Measurements from ENCODE around the gene SLC25A10. TPM values are rescaled to one million over a fixed set of nuclear protein-coding genes. Genes with fewer than 3 reads are reported as not detected.
A peak's percentile ranks its signal among the peaks of the same experiment; 100 is the strongest.

Gene SLC25A10
- total RNA-seq, 1 experiment from 2014 or later: 30.9 TPM

GRCh38 chr17:81666092-81666341 is 46.1 kb upstream of the SLC25A10 start:
- no peak overlapping the region for H2AK5ac ChIP-seq (ENCODE audit: insufficient read length, low read length)
- H3K4me3 Mint-ChIP-seq: peak overlapping the region; percentile 97
- no peak overlapping the region for H3K27ac ChIP-seq (ENCODE audit: insufficient read length, low read depth, low read length)
- no peaks in the 10 kb centered on the region for H3K27me3 Mint-ChIP-seq (ENCODE audit: low read depth)
- no peak overlapping the region for H2AFZ ChIP-seq (ENCODE audit: low read length)
- H2BK20ac ChIP-seq (ENCODE audit: low read depth, low read length, poor library complexity, severe bottlenecking): no peak overlapping the region
- H3K18ac ChIP-seq (ENCODE audit: insufficient read length, low read depth, low read length): no peak overlapping the region
- H3K14ac ChIP-seq (ENCODE audit: insufficient read depth, low read length): peak overlapping the region; percentile 58; the same call in 1 of the 2 replicates
- H3K9me3 ChIP-seq (ENCODE audit: control insufficient read depth, low read depth, low read length): no peaks in the 10 kb centered on the region
- no peak overlapping the region for H4K8ac ChIP-seq (replicated peaks; ENCODE audit: insufficient read length, low read depth, low read length)
- no peak overlapping the region for H3T11ph ChIP-seq (ENCODE audit: low read length)
- peaks cover 2% of the 10 kb centered on the region; the same call in 1 of the 2 replicates for H3K4me1 ChIP-seq (ENCODE audit: insufficient read depth, low read length)
- peaks cover 18 to 19% of the 10 kb centered on the region in 2 experiments for H3K4me1 Mint-ChIP-seq
- no peaks in the 10 kb centered on the region for H3K27me3 ChIP-seq (ENCODE audit: insufficient read depth, low read length)
- no peak overlapping the region for H3K4ac ChIP-seq (ENCODE audit: low read depth, low read length)
- TF ChIP-seq, protein P1, sequence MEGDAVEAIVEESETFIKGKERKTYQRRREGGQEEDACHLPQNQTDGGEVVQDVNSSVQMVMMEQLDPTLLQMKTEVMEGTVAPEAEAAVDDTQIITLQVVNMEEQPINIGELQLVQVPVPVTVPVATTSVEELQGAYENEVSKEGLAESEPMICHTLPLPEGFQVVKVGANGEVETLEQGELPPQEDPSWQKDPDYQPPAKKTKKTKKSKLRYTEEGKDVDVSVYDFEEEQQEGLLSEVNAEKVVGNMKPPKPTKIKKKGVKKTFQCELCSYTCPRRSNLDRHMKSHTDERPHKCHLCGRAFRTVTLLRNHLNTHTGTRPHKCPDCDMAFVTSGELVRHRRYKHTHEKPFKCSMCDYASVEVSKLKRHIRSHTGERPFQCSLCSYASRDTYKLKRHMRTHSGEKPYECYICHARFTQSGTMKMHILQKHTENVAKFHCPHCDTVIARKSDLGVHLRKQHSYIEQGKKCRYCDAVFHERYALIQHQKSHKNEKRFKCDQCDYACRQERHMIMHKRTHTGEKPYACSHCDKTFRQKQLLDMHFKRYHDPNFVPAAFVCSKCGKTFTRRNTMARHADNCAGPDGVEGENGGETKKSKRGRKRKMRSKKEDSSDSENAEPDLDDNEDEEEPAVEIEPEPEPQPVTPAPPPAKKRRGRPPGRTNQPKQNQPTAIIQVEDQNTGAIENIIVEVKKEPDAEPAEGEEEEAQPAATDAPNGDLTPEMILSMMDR (conservative IDR thresholded peaks at IDR 0.05): no peak
- no peak overlapping the region for H4K5ac ChIP-seq (ENCODE audit: insufficient read length, low read depth, low read length)
- H2BK5ac ChIP-seq (ENCODE audit: insufficient read length, low read length): no peak overlapping the region
- WGBS (ENCODE audit: extremely low coverage, insufficient read length, low lambda C conversion rate): no CpG with 5 or more reads among the region's 16 CpGs
- H4K20me1 ChIP-seq (ENCODE audit: control insufficient read depth, insufficient read depth, insufficient read length): no peaks in the 10 kb centered on the region
- H3K4me2 ChIP-seq (ENCODE audit: insufficient read depth, insufficient read length, low read length): peak overlapping the region; percentile 74
- DNase-seq: peak; percentile 64
- H2BK12ac ChIP-seq (ENCODE audit: insufficient read length, low read depth, low read length): no peak overlapping the region
- no peak overlapping the region for H2BK120ac ChIP-seq (ENCODE audit: low read depth, low read length, poor library complexity, severe bottlenecking)
- H3K36me3 Mint-ChIP-seq (ENCODE audit: insufficient read depth in 1 of 3, low read depth in 3 of 3): peaks cover 26 to 48% (median 47%) of the 10 kb centered on the region in 3 experiments; a peak in 6 of 7 replicates
- no peak overlapping the region for H3K23ac ChIP-seq (ENCODE audit: insufficient read length, low read depth, low read length)
- peaks cover 4% of the 10 kb centered on the region; the same call in 1 of the 2 replicates for H3K79me2 ChIP-seq (ENCODE audit: insufficient read depth, low read length)
- H3K23me2 ChIP-seq (ENCODE audit: insufficient read length, low read depth, low read length, poor library complexity, severe bottlenecking): peaks cover 3% of the 10 kb centered on the region
- H3K56ac ChIP-seq (ENCODE audit: insufficient read length, low read depth, low read length): no peak overlapping the region
- H2BK15ac ChIP-seq (ENCODE audit: low read depth, low read length): no peak overlapping the region
- H3K9ac ChIP-seq (ENCODE audit: extremely low read depth, insufficient read length, low read length): peak overlapping the region; percentile 54
- H4K91ac ChIP-seq (ENCODE audit: insufficient read length, low read depth, low read length): no peak overlapping the region
- no peaks in the 10 kb centered on the region for H3K9me3 Mint-ChIP-seq
- H3K27ac Mint-ChIP-seq: peak overlapping the region; percentile 24 to 98 (median 81); a peak in 6 of 7 replicates
- peaks cover 10% of the 10 kb centered on the region for H3K79me1 ChIP-seq (ENCODE audit: insufficient read depth, low read depth, low read length, poor library complexity, severe bottlenecking)
